ENCODE results near the gene CTTNBP2.

CTTNBP2 gene

DNA sequence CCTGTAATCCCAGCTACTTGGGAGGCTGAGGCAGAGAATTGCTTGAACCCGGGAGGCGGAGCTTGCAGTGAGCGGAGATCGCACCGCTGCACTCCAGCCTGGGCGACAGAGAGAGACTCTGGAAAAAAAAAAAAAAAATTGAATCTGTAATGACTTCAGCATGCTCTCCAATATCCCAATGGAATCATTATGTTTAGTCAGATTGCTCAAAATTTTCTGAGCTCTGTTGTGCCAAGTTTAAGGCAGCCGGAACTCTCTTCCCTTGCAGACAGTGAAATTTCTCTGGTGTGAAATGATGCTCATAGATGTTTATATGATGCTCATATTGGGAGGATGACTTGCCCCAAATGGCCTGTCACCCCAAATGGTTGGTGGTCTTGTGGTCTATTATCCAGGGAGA is 180.9 kb downstream of the CTTNBP2 start:
- no peaks in the 10 kb centered on the region for H3K4me1 ChIP-seq (ENCODE audit: control insufficient read depth in 1 of 2, insufficient read depth in 2 of 2, low read length in 2 of 2)
- no peak for DNase-seq
- H2AK5ac ChIP-seq (ENCODE audit: low read length): no peak overlapping the region
- no peak overlapping the region for H3K4me2 ChIP-seq (ENCODE audit: low read length)
- H2AFZ ChIP-seq (ENCODE audit: insufficient read depth, low read length, poor library complexity): no peak overlapping the region
- H3K9me3 ChIP-seq (ENCODE audit: insufficient read depth, low read depth, low read length): no peaks in the 10 kb centered on the region
- H2BK120ac ChIP-seq (ENCODE audit: insufficient read depth, low read length, poor library complexity): no peak overlapping the region
- no peak overlapping the region for H3K4me3 ChIP-seq (ENCODE audit: low read depth, low read length)
- no peaks in the 10 kb centered on the region for H3K36me3 ChIP-seq (ENCODE audit: control insufficient read depth in 1 of 2, insufficient read depth in 2 of 2, low read length in 2 of 2)
- H4K8ac ChIP-seq (ENCODE audit: low read depth, low read length): no peak overlapping the region
- H4K12ac ChIP-seq (ENCODE audit: low read depth, low read length): no peak overlapping the region
- H3K14ac ChIP-seq (ENCODE audit: low read length): no peak overlapping the region
- H3K4ac ChIP-seq (ENCODE audit: low read depth, low read length): no peak overlapping the region
- H3K27ac ChIP-seq (ENCODE audit: low read depth, low read length): no peak overlapping the region
- H3K9ac ChIP-seq (ENCODE audit: low read length): no peak overlapping the region
- no peak overlapping the region for H3K18ac ChIP-seq (ENCODE audit: low read length)
- H4K91ac ChIP-seq (ENCODE audit: low read depth, low read length): no peak overlapping the region
- H3K79me2 ChIP-seq (ENCODE audit: control insufficient read depth, insufficient read depth, low read length, poor library complexity): no peaks in the 10 kb centered on the region
- no peaks in the 10 kb centered on the region for H3K79me1 ChIP-seq (ENCODE audit: low read length)
- no peak overlapping the region for H3K23ac ChIP-seq (ENCODE audit: low read length)
- WGBS (ENCODE audit: extremely low coverage, insufficient coverage, insufficient read length): no CpG with 5 or more reads among the region's 7 CpGs
- H2BK5ac ChIP-seq (ENCODE audit: low read depth, low read length, poor library complexity): no peak overlapping the region
- no peak overlapping the region for H2BK12ac ChIP-seq (ENCODE audit: low read length)
- H3K27me3 ChIP-seq (ENCODE audit: insufficient read depth, low read length): no peaks in the 10 kb centered on the region

DNA sequence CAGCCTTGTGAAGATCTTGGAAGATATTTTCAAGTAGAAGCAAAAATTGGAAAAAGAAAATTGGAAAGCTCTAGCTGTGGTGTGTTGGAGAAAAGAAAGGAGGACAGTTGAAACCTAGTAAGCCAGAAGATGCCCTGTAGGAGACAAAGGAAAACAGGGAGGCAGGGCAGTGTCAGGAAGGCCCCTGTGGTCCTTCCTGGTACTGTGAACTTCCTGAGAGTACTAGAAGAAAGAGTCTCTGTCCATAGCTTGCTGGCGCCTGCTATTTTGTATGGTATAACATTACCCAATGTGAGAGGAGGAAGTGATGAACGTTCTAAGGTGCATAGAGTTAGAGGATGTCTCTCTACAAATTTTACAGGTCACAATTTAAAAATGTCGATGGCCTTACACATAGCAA is 183.1 kb downstream of the CTTNBP2 start:
- Histone ChIP-seq H2BK120ac (ENCODE audit: insufficient read depth, low read length, poor library complexity) (no peak overlapping the region), H3K27ac (ENCODE audit: low read depth, low read length) (no peak overlapping the region), H4K8ac (ENCODE audit: low read depth, low read length) (no peak overlapping the region), H3K79me2 (ENCODE audit: control insufficient read depth, insufficient read depth, low read length, poor library complexity) (no peaks in the 10 kb centered on the region), H3K14ac (ENCODE audit: low read length) (no peak overlapping the region), H3K9me3 (ENCODE audit: insufficient read depth, low read depth, low read length) (no peaks in the 10 kb centered on the region), H3K4me2 (ENCODE audit: low read length) (no peak overlapping the region), H2AK5ac (ENCODE audit: low read length) (no peak overlapping the region), H2BK12ac (ENCODE audit: low read length) (no peak overlapping the region), H3K4ac (ENCODE audit: low read depth, low read length) (no peak overlapping the region), H3K9ac (ENCODE audit: low read length) (no peak overlapping the region), H3K18ac (ENCODE audit: low read length) (no peak overlapping the region), H2AFZ (ENCODE audit: insufficient read depth, low read length, poor library complexity) (no peak overlapping the region), H3K23ac (ENCODE audit: low read length) (no peak overlapping the region), H3K79me1 (ENCODE audit: low read length) (no peaks in the 10 kb centered on the region), H4K12ac (ENCODE audit: low read depth, low read length) (no peak overlapping the region), H3K4me1 (ENCODE audit: control insufficient read depth in 1 of 2, insufficient read depth in 2 of 2, low read length in 2 of 2) (no peaks in the 10 kb centered on the region), H4K91ac (ENCODE audit: low read depth, low read length) (no peak overlapping the region), H2BK5ac (ENCODE audit: low read depth, low read length, poor library complexity) (no peak overlapping the region), H3K27me3 (ENCODE audit: insufficient read depth, low read length) (no peaks in the 10 kb centered on the region), H3K4me3 (ENCODE audit: low read depth, low read length) (no peak overlapping the region), H3K36me3 (ENCODE audit: control insufficient read depth in 1 of 2, insufficient read depth in 2 of 2, low read length in 2 of 2) (no peaks in the 10 kb centered on the region)
- DNase-seq: no peak
- WGBS (ENCODE audit: extremely low coverage, insufficient coverage, insufficient read length): no CpG with 5 or more reads among the region's 3 CpGs

DNA sequence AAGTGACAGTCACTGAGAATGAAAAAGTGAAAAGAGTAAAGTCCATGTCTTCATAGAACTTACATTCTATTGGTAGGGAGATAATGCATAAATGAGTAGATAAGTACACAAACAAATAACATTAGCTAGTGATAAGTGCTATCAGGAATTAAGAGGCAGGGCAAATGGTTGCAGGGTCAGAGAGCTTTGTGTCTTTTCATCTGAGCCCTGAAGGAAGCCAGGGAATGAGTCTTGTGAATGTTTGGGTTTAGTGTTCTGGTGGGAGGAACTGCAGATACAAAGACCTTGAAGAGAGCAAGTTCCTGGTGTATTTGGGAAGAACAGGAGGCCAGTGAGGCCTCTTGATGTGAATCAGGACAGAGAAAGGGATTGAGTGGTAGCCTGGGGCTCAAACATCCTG is 183.8 kb downstream of the CTTNBP2 start:
- H4K12ac ChIP-seq (ENCODE audit: low read depth, low read length): no peak overlapping the region
- H3K18ac ChIP-seq (ENCODE audit: low read length): no peak overlapping the region
- no peaks in the 10 kb centered on the region for H3K79me1 ChIP-seq (ENCODE audit: low read length)
- H3K9me3 ChIP-seq (ENCODE audit: insufficient read depth, low read depth, low read length): no peaks in the 10 kb centered on the region
- no peaks in the 10 kb centered on the region for H3K4me1 ChIP-seq (ENCODE audit: control insufficient read depth in 1 of 2, insufficient read depth in 2 of 2, low read length in 2 of 2)
- H2BK5ac ChIP-seq (ENCODE audit: low read depth, low read length, poor library complexity): no peak overlapping the region
- no peak overlapping the region for H2AFZ ChIP-seq (ENCODE audit: insufficient read depth, low read length, poor library complexity)
- H2AK5ac ChIP-seq (ENCODE audit: low read length): no peak overlapping the region
- H3K27me3 ChIP-seq (ENCODE audit: insufficient read depth, low read length): no peaks in the 10 kb centered on the region
- H4K91ac ChIP-seq (ENCODE audit: low read depth, low read length): no peak overlapping the region
- H3K36me3 ChIP-seq (ENCODE audit: control insufficient read depth in 1 of 2, insufficient read depth in 2 of 2, low read length in 2 of 2): no peaks in the 10 kb centered on the region
- H3K79me2 ChIP-seq (ENCODE audit: control insufficient read depth, insufficient read depth, low read length, poor library complexity): no peaks in the 10 kb centered on the region
- H3K23ac ChIP-seq (ENCODE audit: low read length): no peak overlapping the region
- H2BK120ac ChIP-seq (ENCODE audit: insufficient read depth, low read length, poor library complexity): no peak overlapping the region
- no peak overlapping the region for H3K9ac ChIP-seq (ENCODE audit: low read length)
- H3K14ac ChIP-seq (ENCODE audit: low read length): no peak overlapping the region
- DNase-seq: no peak
- no peak overlapping the region for H3K4me3 ChIP-seq (ENCODE audit: low read depth, low read length)
- H3K27ac ChIP-seq (ENCODE audit: low read depth, low read length): no peak overlapping the region
- H3K4ac ChIP-seq (ENCODE audit: low read depth, low read length): no peak overlapping the region
- no peak overlapping the region for H4K8ac ChIP-seq (ENCODE audit: low read depth, low read length)
- H3K4me2 ChIP-seq (ENCODE audit: low read length): no peak overlapping the region
- no peak overlapping the region for H2BK12ac ChIP-seq (ENCODE audit: low read length)

DNA sequence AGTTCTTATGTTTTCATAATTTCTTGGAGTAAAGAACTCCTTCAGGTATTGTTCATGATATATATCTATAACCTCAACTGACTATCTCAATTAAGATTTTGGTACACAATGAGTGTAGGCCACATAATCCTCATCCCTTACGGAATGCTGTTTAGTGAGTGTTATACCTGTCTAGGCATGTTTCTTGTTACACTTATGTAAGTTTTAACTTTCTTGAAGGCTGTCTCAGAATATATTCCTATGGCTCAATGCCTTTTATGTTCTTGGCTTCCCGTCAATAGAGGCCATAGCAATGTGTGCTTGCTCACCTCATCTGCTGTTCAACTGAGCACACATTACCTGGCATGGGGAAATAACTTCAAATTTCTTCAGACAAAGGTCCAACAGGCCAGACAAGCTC is 185.1 kb downstream of the CTTNBP2 start:
- no CpG with 5 or more reads among the region's 2 CpGs for WGBS (ENCODE audit: extremely low coverage, insufficient coverage, insufficient read length)
- no peak overlapping the region for H2BK5ac ChIP-seq (ENCODE audit: low read depth, low read length, poor library complexity)
- no peaks in the 10 kb centered on the region for H3K4me1 ChIP-seq (ENCODE audit: control insufficient read depth in 1 of 2, insufficient read depth in 2 of 2, low read length in 2 of 2)
- H4K8ac ChIP-seq (ENCODE audit: low read depth, low read length): no peak overlapping the region
- H2BK120ac ChIP-seq (ENCODE audit: insufficient read depth, low read length, poor library complexity): no peak overlapping the region
- H3K23ac ChIP-seq (ENCODE audit: low read length): no peak overlapping the region
- no peak overlapping the region for H3K14ac ChIP-seq (ENCODE audit: low read length)
- H3K79me2 ChIP-seq (ENCODE audit: control insufficient read depth, insufficient read depth, low read length, poor library complexity): no peaks in the 10 kb centered on the region
- no peak overlapping the region for H2AK5ac ChIP-seq (ENCODE audit: low read length)
- no peak overlapping the region for H3K4me3 ChIP-seq (ENCODE audit: low read depth, low read length)
- H3K18ac ChIP-seq (ENCODE audit: low read length): no peak overlapping the region
- no peak overlapping the region for H3K9ac ChIP-seq (ENCODE audit: low read length)
- no peak overlapping the region for H4K91ac ChIP-seq (ENCODE audit: low read depth, low read length)
- H3K4me2 ChIP-seq (ENCODE audit: low read length): no peak overlapping the region
- H3K27me3 ChIP-seq (ENCODE audit: insufficient read depth, low read length): no peaks in the 10 kb centered on the region
- no peak overlapping the region for H3K4ac ChIP-seq (ENCODE audit: low read depth, low read length)
- no peak overlapping the region for H2AFZ ChIP-seq (ENCODE audit: insufficient read depth, low read length, poor library complexity)
- DNase-seq: peak in 1 of 2 donors; percentile 22
- H3K27ac ChIP-seq (ENCODE audit: low read depth, low read length): no peak overlapping the region
- H4K12ac ChIP-seq (ENCODE audit: low read depth, low read length): no peak overlapping the region
- no peaks in the 10 kb centered on the region for H3K36me3 ChIP-seq (ENCODE audit: control insufficient read depth in 1 of 2, insufficient read depth in 2 of 2, low read length in 2 of 2)
- H3K9me3 ChIP-seq (ENCODE audit: insufficient read depth, low read depth, low read length): no peaks in the 10 kb centered on the region
- no peaks in the 10 kb centered on the region for H3K79me1 ChIP-seq (ENCODE audit: low read length)
- no peak overlapping the region for H2BK12ac ChIP-seq (ENCODE audit: low read length)

Data from trophoblast cell (in vitro differentiated cells and primary cell).